ENCODE results near the gene LAMC3. TPM values are rescaled to one million over a fixed set of nuclear protein-coding genes. Genes with fewer than 3 reads are reported as not detected.

Gene LAMC3
- polyA plus RNA-seq, 1 experiment = not detected

DNA sequence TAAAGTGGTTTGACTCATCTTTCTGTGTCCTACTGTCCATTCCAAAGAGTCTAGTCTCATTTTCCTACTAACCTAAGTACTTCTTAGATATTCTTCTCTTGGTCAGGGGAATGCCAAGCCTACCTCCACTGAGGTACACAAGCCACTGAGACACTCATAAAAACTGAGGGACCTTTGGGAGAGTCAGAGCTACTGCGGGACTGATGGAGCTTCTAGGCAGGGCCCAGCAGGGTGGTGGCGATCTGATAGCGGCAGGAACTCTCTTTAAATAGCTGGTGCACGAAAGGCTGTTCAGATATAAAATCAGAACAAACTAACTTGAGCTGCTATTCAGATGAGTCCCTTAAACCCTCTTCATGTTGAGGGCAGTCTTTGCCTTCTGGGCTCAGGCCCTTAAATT, 131.1 kb downstream of the LAMC3 start:
- Histone ChIP-seq H3K27me3 (ENCODE audit: control insufficient read depth, insufficient read depth, low read length) (no peaks in the 10 kb centered on the region), H3K4me3 (ENCODE audit: low read depth, low read length) (no peak overlapping the region), H3K27ac (ENCODE audit: low read depth, low read length) (no peak overlapping the region), H3K9me3 (ENCODE audit: control insufficient read depth, insufficient read depth, low read length) (no peaks in the 10 kb centered on the region)
- POLR2A ChIA-PET = no interaction called here
- TF ChIP-seq, protein P1, sequence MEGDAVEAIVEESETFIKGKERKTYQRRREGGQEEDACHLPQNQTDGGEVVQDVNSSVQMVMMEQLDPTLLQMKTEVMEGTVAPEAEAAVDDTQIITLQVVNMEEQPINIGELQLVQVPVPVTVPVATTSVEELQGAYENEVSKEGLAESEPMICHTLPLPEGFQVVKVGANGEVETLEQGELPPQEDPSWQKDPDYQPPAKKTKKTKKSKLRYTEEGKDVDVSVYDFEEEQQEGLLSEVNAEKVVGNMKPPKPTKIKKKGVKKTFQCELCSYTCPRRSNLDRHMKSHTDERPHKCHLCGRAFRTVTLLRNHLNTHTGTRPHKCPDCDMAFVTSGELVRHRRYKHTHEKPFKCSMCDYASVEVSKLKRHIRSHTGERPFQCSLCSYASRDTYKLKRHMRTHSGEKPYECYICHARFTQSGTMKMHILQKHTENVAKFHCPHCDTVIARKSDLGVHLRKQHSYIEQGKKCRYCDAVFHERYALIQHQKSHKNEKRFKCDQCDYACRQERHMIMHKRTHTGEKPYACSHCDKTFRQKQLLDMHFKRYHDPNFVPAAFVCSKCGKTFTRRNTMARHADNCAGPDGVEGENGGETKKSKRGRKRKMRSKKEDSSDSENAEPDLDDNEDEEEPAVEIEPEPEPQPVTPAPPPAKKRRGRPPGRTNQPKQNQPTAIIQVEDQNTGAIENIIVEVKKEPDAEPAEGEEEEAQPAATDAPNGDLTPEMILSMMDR (IDR thresholded peaks at IDR 0.05; ENCODE audit: low read depth, low read length) = no peak
- no peak for DNase-seq (ENCODE audit: low read depth, low spot score)
- CTCF ChIA-PET = interaction anchor here (1.0 kb wide), 1 partner anchor 93 kb away, joined by 3 read pairs; no protein-coding TSS in a partner anchor

DNA sequence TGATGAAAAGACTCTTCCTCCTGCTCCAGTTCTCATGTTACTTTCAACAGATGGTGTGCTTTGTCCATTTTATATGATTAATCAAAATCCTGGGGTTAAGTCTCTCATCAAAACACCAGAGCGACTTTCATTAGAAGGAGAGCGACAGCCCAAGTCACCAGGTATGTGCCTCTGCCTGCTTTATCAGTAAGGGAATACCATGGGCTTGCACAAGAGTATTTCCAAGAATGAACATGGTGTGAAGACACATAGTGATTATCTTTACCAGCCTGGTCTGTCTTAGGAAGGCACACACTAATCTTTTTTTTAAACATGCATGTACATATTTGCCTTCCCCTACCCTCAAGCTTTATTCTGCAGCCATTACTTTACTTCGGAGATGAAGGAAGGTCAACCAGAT, 131.6 kb downstream of the LAMC3 start:
- TF ChIP-seq, protein P1 (IDR thresholded peaks at IDR 0.05; ENCODE audit: low read depth, low read length) = no peak
- H3K27me3 ChIP-seq (ENCODE audit: control insufficient read depth, insufficient read depth, low read length) = no peaks in the 10 kb centered on the region
- DNase-seq (ENCODE audit: low read depth, low spot score) = no peak
- no peaks in the 10 kb centered on the region for H3K9me3 ChIP-seq (ENCODE audit: control insufficient read depth, insufficient read depth, low read length)
- CTCF ChIA-PET = interaction anchor here (1.0 kb wide), 1 partner anchor 94 kb away, joined by 3 read pairs; no protein-coding TSS in a partner anchor
- H3K27ac ChIP-seq (ENCODE audit: low read depth, low read length) = no peak overlapping the region
- no peak overlapping the region for H3K4me3 ChIP-seq (ENCODE audit: low read depth, low read length)
- POLR2A ChIA-PET = no interaction called here

DNA sequence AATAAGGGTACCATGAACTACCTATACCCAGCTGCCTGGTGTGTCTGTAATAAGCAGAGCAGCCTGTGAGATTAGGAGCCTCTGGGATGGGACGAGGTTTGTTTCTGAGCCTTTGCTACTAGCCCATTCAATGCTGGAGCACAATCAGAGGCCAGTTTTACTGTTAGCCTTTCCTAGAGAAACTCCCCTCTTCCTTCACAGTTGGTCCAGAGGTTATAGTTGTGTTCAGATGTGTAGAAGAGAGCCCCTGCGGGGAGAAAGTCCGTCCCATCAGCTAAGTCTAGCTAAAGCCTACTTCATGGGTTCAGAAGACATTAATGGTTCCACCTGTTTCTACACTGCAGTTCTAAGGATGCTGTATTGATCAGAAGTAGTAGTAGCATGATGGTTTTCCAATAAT, 133.2 kb downstream of the LAMC3 start:
- TF ChIP-seq, protein P1 (IDR thresholded peaks at IDR 0.05; ENCODE audit: low read depth, low read length) = no peak
- Histone ChIP-seq H3K27me3 (ENCODE audit: control insufficient read depth, insufficient read depth, low read length) (no peaks in the 10 kb centered on the region), H3K27ac (ENCODE audit: low read depth, low read length) (no peak overlapping the region), H3K4me3 (ENCODE audit: low read depth, low read length) (no peak overlapping the region), H3K9me3 (ENCODE audit: control insufficient read depth, insufficient read depth, low read length) (no peaks in the 10 kb centered on the region)
- CTCF ChIA-PET = no interaction called here
- POLR2A ChIA-PET = no interaction called here
- DNase-seq (ENCODE audit: low read depth, low spot score) = no peak

Small RNAs within 50 kb of the gene (small RNA-seq; reads per million reads assigned to genes)
- gene RF00322 (ENCODE audit: insufficient read length, low read depth) (not detected), gene RNU6-881P (ENCODE audit: insufficient read length, low read depth) (not detected)

Other genes with a start within 250 kb of the LAMC3 start
- 37.5 and 51.3 TPM in 2 replicates for gene ABL1, start 173.9 kb upstream of the LAMC3 start, polyA plus RNA-seq (2011; rRNA removed)
- gene QRFP, start 112.4 kb upstream of the LAMC3 start, polyA plus RNA-seq (2011; rRNA removed) = not detected in 2 replicates
- 2.2 and 3.2 TPM in 2 replicates for gene FIBCD1, start 69.9 kb upstream of the LAMC3 start, polyA plus RNA-seq (2011; rRNA removed)
- 0.30 and 0.31 TPM in 2 replicates for gene AIF1L, start 87.4 kb downstream of the LAMC3 start, polyA plus RNA-seq (2011; rRNA removed)
- 7.9 and 12.4 TPM in 2 replicates for gene NUP214, start 116.4 kb downstream of the LAMC3 start, polyA plus RNA-seq (2011; rRNA removed)